ENCODE data around the gene SPRED1. TPM values are rescaled to one million over a fixed set of nuclear protein-coding genes. Genes with fewer than 3 reads are reported as not detected.

Gene SPRED1
- total and polyA plus RNA-seq, 12 donors, result 4.9 to 31.3 (median 19.4) TPM

DNA sequence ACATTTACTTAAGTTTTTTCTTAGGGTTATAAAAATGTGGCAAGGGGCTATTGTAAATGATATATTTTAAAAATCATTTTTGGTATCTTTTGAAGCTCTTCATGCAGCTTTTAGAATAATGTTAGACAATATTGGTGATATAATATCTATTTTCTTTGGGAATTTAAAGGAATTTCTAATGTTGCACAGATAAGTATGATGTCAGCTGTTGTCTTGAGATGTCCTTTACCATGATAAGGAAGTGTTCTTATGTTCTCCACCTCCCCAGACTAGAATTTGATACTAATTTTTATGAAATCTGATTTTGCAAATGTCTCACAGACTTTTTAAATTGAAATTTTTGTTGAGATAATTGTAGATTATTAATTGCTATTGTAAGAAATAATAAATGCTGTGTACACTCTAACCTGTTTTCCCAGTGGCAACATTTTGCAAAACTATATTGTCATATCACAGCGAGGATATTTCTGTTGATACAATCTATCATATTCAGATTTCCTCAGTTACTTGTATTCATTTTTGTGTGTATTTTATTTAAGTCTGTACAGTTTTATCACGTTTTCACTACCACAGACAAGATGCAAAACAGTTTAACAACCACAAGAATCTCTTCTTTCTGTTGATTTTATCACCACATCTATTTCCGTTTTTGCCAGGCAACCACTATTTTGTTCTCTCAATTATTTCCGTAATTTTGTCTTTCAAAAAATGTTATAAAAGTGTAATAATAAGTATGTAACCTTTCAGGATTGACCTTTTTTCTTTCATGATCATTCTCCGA lies 55.4 kb downstream of the SPRED1 start:
- Histone ChIP-seq H3K9me3 (replicated peaks in 1 of 3) (peaks cover 0 to 4% (median 0%) of the 10 kb centered on the region in 3 donors), H3K4me3 (no peak overlapping the region), H3K27me3 (no peaks in the 10 kb centered on the region), H3K36me3 (replicated peaks in 1 of 2) (no peaks in the 10 kb centered on the region), H3K4me1 (replicated peaks in 1 of 2) (peaks cover 0 to 6% of the 10 kb centered on the region in 2 donors), H3K27ac (no peak overlapping the region)
- DNase-seq, result no peak
- no peak for TF ChIP-seq CTCF (IDR thresholded peaks at IDR 0.05)
- TF ChIP-seq POLR2A (IDR thresholded peaks at IDR 0.05), result no peak
- 87 to 90% (median 89%) methylated on average over 5 of the region's 5 CpGs for WGBS, 4 donors
- intact Hi-C loops (cut with DNase I), result no loop called here

- peaks cover 0 to 4% (median 0%) of the 10 kb centered on the region in 3 donors for H3K9me3 ChIP-seq (replicated peaks in 1 of 3)
- no peak overlapping the region for H3K4me3 ChIP-seq
- H3K36me3 ChIP-seq (replicated peaks in 1 of 2), result no peaks in the 10 kb centered on the region
- H3K27ac ChIP-seq, result no peak overlapping the region
- intact Hi-C loops (cut with DNase I), result no loop called here
- 92 to 97% (median 94%) methylated on average over 3 of the region's 3 CpGs for WGBS, 4 donors
- peaks cover 0 to 6% of the 10 kb centered on the region in 2 donors for H3K4me1 ChIP-seq (replicated peaks in 1 of 2)
- no peak for DNase-seq
- TF ChIP-seq CTCF (IDR thresholded peaks at IDR 0.05), result no peak
- no peak for TF ChIP-seq POLR2A (IDR thresholded peaks at IDR 0.05)
- no peaks in the 10 kb centered on the region for H3K27me3 ChIP-seq
Observed at GRCh38 chr15:38308797-38309196, 56.2 kb downstream of the SPRED1 start.

DNA sequence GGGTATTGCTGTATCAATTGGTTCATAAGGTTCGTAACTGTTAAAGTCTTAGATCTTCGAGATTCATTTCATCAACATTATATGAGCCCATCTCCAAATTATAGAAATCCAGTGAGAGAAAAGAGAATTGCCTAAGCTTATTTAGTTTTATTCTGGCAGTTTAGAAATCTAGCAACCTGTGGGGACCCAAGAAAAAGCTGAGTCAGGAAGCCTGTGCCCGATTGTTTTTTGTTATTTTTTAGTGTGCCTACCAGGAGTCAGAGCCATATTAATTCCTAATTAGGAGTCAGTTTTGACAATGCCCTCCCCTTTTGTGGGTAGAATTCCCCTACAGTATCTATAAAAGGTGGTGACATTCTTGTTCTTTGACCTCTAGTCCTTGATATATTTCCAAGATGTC lies 59.6 kb downstream of the SPRED1 start:
- DNase-seq, result no peak
- intact Hi-C loops (cut with DNase I), result no loop called here
- Histone ChIP-seq H3K27ac (no peak overlapping the region), H3K4me1 (replicated peaks in 1 of 2) (no peaks in the 10 kb centered on the region), H3K36me3 (replicated peaks in 1 of 2) (no peaks in the 10 kb centered on the region), H3K27me3 (no peaks in the 10 kb centered on the region), H3K9me3 (replicated peaks in 1 of 3) (peaks cover 0 to 4% (median 0%) of the 10 kb centered on the region in 3 donors), H3K4me3 (no peak overlapping the region)
- TF ChIP-seq POLR2A (IDR thresholded peaks at IDR 0.05), result no peak
- TF ChIP-seq CTCF (IDR thresholded peaks at IDR 0.05), result no peak
- 73 to 87% (median 84%) methylated on average over 3 of the region's 3 CpGs for WGBS, 4 donors

GRCh38 chr15:38316311-38316710 lies 63.7 kb downstream of the SPRED1 start:
- TF ChIP-seq CTCF (IDR thresholded peaks at IDR 0.05), result no peak
- DNase-seq, result no peak
- H3K9me3 ChIP-seq (replicated peaks in 1 of 3), result peaks cover 0 to under 1% (median 0%) of the 10 kb centered on the region in 3 donors
- intact Hi-C loops (cut with DNase I), result no loop called here
- H3K4me3 ChIP-seq, result no peak overlapping the region
- H3K36me3 ChIP-seq (replicated peaks in 1 of 2), result no peaks in the 10 kb centered on the region
- 86 to 91% (median 89%) methylated on average over 2 of the region's 2 CpGs for WGBS, 4 donors
- no peaks in the 10 kb centered on the region for H3K4me1 ChIP-seq (replicated peaks in 1 of 2)
- no peak overlapping the region for H3K27ac ChIP-seq
- no peaks in the 10 kb centered on the region for H3K27me3 ChIP-seq
